H7 (cell line): Measurements from ENCODE around the gene NFIA. TPM values are rescaled to one million over a fixed set of nuclear protein-coding genes. Genes with fewer than 3 reads are reported as not detected.

Experiments used
- DNase-seq: peaks from one replicate; pipeline ENCODE4 v3.0.0; 2012
- H3K27me3 ChIP-seq: 2 replicates; pipeline ENCODE4 v1.6.0; 2011; ENCODE audit warnings: mild to moderate bottlenecking, low read length; ENCODE audit not compliant: control insufficient read depth, insufficient read depth
- H3K36me3 ChIP-seq: replicated peaks from 2 replicates; pipeline ENCODE4 v1.5.1; 2011; ENCODE audit warnings: low read length; ENCODE audit not compliant: control insufficient read depth, insufficient read depth
- H3K4me3 ChIP-seq: 2 replicates; pipeline ENCODE4 v1.5.1; 2011; ENCODE audit warnings: low read depth, mild to moderate bottlenecking, control low read depth, low read length, moderate library complexity; ENCODE audit not compliant: insufficient read depth
- total RNA-seq: library from RNA; depleted of rRNA; stranded (reverse); fragments of >200 nt; shearing (Covaris generic); gene quantifications from 2 replicates; pipeline ENCODE4 v1.2.3, GENCODE V29; 2014

The NFIA gene
- total RNA-seq, 1 experiment from 2014 or later: 11.3 TPM

DNA sequence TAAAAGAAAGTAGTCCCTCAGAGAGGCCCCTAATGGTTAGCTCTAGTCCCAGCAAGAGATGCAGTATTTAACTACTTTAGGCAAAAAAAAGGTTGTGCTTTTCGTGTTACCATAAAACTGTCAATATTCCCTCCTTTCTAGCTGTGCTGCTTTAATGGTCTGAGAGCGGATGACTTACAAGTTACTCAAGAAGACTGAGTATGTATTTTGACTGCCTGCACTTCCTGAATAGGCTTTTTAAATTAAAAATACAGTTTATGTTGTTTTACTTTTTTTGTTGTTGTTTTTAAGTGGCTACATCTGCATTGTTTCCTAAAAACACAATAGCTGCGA is 152.2 kb downstream of the NFIA start:
- DNase-seq: no peak
- no peaks in the 10 kb centered on the region for H3K36me3 ChIP-seq
- no peaks in the 10 kb centered on the region for H3K27me3 ChIP-seq
- H3K4me3 ChIP-seq: no peak overlapping the region

DNA sequence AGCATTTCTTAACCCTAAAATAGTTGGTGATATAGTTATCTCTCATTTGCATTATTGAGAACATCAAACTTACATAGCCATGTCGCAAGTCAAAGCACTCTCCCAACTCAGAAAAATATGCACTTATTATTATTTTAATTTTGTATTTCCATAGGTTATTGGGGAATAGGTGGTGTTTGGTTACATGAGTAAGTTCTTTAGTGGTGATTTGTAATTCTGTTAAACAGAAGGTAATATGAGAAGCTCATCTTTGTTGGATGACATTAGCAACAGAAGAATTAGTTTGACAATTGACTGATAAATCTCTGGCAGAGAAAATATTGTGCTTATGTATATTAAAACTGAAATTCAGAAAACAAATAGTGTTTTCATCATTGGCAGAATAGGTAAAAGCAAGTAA is 154.8 kb downstream of the NFIA start:
- DNase-seq: no peak
- Histone ChIP-seq H3K36me3 (no peaks in the 10 kb centered on the region), H3K4me3 (no peak overlapping the region), H3K27me3 (no peaks in the 10 kb centered on the region)

DNA sequence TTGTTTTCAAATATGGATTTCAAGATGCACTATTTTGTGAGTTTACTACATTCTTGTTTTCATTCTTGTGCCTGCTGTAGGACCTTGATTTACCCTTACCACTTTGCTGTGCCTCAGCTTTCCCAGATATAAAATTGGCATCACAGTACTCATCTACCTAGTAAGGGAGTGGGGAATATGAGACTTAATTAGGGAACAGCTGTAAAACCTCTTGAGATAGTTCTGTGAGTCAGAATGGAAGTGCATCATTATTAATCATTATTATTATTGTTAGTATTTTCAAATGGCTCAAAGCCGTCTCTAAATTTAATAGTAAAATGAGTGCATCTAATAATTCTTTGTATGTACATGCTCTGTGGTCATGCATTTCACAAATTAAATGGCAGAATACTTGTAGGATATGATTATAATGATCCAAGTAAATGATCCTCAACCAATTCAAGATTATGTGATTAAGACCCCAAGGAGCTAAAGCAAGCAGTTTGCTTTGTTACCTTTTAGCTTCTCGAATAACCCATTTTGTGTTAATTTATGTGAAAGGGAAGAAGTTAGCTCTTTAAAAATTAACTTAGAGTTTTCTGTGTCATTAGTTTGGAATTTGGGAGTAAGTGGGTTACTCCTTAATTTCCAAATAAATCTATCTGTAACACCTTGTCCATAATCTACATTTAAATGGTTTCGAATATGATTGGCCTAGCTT is 155.4 kb downstream of the NFIA start:
- DNase-seq: no peak
- H3K4me3 ChIP-seq: no peak overlapping the region

DNA sequence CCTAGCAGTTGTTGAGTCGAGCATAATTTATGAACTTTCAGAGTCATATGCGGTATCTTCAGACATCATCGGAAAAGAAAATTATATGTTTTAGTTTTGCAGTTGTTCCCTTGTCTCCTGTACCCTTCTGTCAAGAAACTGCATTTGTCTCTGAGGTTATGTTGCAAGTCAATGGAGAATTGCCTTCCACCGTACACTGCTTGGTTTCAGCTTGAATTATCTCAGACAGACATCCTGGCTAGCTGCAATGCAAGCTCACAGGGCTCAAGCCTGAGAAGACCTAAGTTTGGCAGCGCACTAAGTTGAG is 156.0 kb downstream of the NFIA start:
- Histone ChIP-seq H3K4me3 (no peak overlapping the region), H3K27me3 (no peaks in the 10 kb centered on the region), H3K36me3 (no peaks in the 10 kb centered on the region)
- DNase-seq: no peak

More for the DNA sequence above, 155.4 kb downstream of the NFIA start:
- Histone ChIP-seq H3K27me3 (no peaks in the 10 kb centered on the region), H3K36me3 (no peaks in the 10 kb centered on the region)

DNA sequence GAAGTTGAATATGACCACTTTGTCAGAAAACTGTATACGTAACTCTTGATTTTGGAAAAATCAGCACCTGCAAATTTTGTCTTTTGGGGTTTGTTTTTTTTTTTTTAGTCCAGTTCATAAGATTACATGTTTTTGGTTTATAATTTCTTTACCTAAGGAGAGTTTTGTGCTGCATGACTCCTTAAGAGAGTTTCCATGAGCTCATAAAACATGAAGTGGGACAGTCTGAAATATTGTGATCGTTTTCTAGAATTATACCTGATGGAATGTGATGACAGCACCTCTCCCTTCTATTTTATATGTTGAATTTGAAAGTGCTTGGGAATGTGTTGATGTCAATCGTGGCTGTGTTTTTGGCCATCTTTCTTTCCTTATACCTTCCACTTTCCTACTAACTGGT is 158.5 kb downstream of the NFIA start:
- H3K4me3 ChIP-seq: no peak overlapping the region
- no peak for DNase-seq
- no peaks in the 10 kb centered on the region for H3K36me3 ChIP-seq
- no peaks in the 10 kb centered on the region for H3K27me3 ChIP-seq

DNA sequence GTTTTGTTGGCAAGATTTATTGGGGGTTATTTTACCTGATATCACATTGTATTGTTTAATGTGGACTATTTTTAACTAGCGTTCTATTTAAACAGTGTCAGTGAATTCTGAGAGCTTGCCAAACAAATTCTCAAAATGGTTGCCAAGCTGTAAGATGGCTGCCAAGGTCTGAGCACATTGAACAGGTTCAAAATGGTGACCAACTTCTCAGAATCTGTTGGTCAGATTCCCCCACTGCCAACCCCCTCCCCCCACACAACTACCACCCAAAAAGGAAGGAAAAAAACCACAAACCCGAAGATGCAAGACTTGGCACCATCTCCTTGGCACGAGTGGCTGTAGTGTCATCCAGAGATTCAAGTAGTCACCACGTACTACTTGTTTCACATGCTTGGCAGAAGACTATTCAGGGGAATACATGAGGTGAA is 159.1 kb downstream of the NFIA start:
- no peaks in the 10 kb centered on the region for H3K36me3 ChIP-seq
- H3K27me3 ChIP-seq: no peaks in the 10 kb centered on the region
- DNase-seq: no peak
- no peak overlapping the region for H3K4me3 ChIP-seq

DNA sequence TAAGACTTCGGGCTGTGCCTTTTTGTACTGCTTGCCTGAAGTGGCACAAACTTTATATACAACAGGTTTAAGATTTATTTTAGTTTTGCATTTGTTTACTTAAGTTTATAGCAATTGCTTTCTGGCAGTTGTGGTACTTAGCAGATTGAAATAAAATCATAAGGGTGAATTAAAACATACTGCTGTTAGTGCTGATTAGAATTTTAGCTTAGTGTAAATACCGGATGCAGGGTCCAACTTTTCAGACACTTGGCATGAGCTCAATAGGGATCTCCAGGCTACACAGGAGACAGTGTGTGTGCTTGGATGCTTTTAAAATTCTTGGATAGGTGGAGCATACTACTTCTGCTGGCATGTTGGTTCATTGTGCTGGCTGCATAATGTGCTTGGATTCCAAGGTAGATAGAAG is 159.6 kb downstream of the NFIA start:
- Histone ChIP-seq H3K27me3 (no peaks in the 10 kb centered on the region), H3K36me3 (no peaks in the 10 kb centered on the region), H3K4me3 (no peak overlapping the region)
- no peak for DNase-seq

DNA sequence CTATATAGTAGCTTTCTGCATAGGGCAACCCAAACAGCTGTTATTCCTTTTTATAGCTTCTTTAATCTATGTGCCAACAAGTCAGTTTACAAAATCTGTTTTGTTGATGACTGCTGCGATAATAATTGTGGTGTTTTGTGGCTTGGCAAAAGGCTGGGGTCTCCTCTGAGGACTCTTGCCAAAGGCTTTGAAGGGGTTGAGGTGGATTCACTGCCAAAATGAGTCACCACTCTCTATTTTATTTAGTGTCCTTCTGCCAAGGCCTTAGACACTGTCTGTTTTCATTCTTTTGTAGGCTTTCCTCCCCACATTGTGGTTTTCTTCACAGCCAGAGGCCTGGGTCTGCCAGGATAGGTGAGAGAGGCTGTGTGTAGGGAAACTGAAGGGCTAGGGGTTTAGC is 161.8 kb downstream of the NFIA start:
- DNase-seq: no peak
- H3K27me3 ChIP-seq: no peaks in the 10 kb centered on the region
- no peak overlapping the region for H3K4me3 ChIP-seq
- H3K36me3 ChIP-seq: no peaks in the 10 kb centered on the region

DNA sequence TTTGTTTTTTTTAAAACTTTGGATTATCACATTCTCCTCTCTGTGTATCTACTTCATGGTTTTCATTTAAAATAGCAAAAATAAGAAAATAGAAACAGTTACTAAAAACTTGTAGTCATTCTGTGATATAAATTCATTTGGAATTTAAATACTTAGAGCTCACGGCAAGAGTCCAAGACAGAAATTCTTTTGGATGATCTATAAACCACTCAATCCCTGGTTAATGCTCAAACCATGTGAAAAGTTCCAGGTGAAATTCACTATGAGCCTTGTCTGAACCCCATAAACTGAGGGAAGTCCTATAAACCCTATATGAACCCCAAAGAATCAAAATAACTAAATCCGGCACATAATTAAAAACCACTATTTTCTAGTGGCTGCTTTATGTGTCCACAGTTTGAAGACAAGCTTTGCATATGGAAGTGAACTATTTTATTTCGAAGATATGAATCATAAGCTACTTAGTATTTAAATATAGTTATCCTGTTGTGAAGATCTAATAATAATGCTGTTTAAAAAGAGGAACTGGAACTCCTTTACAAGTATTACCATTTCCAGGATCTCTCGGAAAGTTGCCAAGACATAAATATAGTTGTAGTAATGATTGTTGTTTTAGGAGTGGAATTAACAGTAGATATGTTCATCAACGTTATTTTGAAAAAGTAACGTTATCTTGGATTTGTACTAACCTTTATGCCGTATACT is 163.5 kb downstream of the NFIA start:
- DNase-seq: no peak
- Histone ChIP-seq H3K4me3 (no peak overlapping the region), H3K27me3 (no peaks in the 10 kb centered on the region), H3K36me3 (no peaks in the 10 kb centered on the region)

DNA sequence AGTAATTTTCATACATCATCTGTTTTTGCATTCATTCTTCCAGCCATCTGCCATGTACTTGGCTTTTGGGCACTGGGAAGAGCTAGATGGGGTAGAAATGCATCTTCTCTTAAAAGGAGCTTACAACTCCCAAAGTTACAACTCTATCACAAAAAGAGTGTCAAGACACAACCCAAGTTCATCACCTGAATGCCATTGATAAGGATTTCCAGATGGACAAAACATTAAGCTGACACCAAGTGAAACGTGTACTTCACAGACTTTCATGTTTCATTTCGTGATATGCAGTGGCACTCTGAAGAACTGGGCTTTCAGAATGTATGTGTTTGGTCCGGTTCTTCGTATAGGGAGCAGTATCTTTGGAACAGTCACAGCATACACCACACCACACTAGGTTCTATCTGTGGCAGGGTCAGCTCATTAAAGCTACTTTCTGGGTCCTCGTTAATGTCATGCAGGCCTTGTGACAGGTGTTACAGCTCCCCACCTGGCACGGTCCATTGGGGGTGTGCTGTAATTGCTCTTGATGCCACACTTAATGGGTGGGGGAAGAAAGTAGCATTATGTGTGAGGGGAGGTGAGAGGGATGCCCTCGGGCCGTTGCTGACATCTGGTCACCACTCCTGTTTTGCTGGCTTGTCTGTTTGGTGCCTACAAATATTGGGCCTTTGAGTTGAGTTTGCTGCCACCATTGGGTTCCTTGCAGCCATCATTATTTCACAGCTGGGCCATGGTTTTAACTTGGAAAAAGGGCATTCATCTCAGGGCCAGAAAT is 164.9 kb downstream of the NFIA start:
- no peaks in the 10 kb centered on the region for H3K27me3 ChIP-seq
- H3K36me3 ChIP-seq: no peaks in the 10 kb centered on the region
- H3K4me3 ChIP-seq: no peak overlapping the region
- DNase-seq: no peak

DNA sequence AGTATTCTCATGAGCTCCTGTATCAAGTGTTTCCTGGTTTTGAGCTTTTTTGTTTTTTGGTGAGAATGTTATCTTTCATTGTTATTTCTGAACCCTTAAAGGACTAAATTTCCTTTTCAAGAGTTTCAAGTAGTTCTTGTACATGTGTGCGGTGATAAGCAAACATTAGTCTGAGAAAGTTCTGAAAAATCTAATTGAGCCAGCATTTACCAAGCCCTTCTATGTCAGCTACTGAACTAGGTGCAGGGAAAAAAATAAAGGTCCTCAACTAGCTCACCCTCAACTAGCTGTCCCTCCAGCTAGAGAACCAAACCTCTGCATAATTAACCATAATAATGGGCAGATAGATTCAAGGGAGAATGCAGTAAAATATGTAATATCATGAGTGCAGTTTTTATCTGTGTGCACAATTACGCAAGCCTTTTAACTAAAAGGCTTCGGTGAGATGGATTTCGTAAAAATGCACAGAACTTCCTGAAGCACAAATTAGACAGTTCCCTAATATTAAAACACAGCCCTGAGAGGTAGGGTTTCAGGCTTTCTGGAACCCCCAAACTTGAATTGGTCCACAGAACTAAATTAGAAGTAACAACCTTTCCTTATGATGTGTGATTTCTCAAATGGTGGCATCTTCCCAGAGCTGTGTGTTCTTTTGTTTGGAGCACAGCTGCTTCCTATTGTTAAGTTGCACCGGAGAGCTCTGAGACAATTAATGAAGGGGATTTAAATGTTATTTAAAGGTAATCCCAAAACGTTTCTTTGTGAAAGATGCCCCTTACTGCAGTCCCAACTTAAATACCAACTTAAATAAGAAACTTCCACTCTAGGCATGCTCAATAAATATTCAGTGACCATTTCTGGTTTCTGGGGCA is 165.8 kb downstream of the NFIA start:
- Histone ChIP-seq H3K36me3 (no peaks in the 10 kb centered on the region), H3K27me3 (no peaks in the 10 kb centered on the region), H3K4me3 (no peak overlapping the region)
- peak; percentile 16 for DNase-seq

DNA sequence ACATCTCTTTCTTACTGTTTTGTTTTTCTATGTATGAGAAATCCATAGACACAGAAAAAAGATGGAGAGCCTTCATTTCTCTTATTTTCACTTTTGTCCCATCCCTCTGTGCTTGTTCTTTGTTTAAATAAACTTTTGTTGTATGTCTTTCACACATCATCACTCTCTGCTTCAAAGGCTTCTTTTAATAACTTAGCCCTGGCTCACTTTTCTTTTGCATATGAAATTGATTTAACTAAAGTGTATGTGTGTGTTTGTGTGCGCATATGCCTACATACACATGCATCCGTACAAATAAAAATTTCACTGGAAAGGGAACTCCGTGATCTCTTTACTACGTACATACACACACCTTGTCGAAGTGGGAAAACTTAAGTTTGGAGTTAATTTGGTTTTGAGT is 168.6 kb downstream of the NFIA start:
- Histone ChIP-seq H3K36me3 (no peaks in the 10 kb centered on the region), H3K4me3 (no peak overlapping the region), H3K27me3 (no peaks in the 10 kb centered on the region)
- DNase-seq: no peak

DNA sequence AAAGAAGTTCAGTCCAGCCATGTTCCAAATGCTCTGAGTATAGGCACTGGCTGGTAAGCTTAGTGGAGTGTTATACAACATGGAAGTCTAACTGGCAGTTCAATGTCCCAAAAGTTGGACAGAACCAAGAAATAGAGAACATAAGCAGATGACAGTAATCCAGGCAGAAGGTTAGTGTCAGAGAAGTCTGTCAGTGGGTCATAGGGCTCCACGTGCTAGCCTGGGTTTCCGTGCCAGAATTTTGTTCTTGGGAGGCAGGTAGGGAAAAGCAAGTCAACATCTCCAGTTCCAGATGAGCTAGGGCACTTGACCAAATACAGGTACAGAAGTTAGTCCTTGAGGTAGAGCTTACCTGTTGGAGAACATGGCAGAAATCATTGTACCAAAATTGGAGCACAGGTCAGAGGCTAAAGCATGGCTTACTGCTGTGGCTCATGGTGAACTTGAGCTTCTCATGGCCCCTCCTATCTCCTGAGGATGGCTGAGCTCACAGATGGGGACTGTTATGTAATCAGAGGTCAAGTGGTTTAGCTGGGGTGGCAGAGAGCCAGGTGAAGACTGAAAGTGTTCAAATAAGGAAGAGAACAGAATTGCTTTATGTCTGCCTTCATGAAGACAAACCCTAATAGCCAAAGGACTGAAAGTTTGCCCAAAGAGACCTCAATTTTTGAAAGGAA is 170.8 kb downstream of the NFIA start:
- no peak for DNase-seq
- Histone ChIP-seq H3K27me3 (no peaks in the 10 kb centered on the region), H3K4me3 (no peak overlapping the region), H3K36me3 (no peaks in the 10 kb centered on the region)
